DMS153 treated with DMSO at 0.1 percent for 48 hours (cell line): ENCODE data around the gene PYCARD.
A peak's percentile ranks its signal among the peaks of the same experiment; 100 is the strongest.
"Not testable (repeated sequence)": the region's sequence is repeated elsewhere in the genome, so short reads cannot be mapped to it uniquely, and the experiment has no call there.

Source experiments
- DNase-seq: peaks from one replicate; lab custom pipeline; 2025; ENCODE audit not compliant: unreplicated experiment; lab: John Stamatoyannopoulos, UW

PYCARD gene

GRCh38 chr16:31215287-31216162, 13.0 kb upstream of the PYCARD start:
- peak; percentile 54 for DNase-seq

GRCh38 chr16:31214708-31215286, 12.2 kb upstream of the PYCARD start:
- no peak for DNase-seq

- DNase-seq, result no peak
Observed at GRCh38 chr16:31213877-31214707, 11.5 kb upstream of the PYCARD start, which contains the start of gene TRIM72. Gene TRIM72, plus strand, starts transcription at chr16:31214119. Its CDS starts 620 bp downstream, at chr16:31214739.

GRCh38 chr16:31213342-31213741, 10.8 kb upstream of the PYCARD start:
- no peak for DNase-seq

- no peak for DNase-seq
Observed at GRCh38 chr16:31206776-31207175, 4.2 kb upstream of the PYCARD start.

- no peak for DNase-seq
Observed at GRCh38 chr16:31204871-31205666, 2.5 kb upstream of the PYCARD start.

DNA sequence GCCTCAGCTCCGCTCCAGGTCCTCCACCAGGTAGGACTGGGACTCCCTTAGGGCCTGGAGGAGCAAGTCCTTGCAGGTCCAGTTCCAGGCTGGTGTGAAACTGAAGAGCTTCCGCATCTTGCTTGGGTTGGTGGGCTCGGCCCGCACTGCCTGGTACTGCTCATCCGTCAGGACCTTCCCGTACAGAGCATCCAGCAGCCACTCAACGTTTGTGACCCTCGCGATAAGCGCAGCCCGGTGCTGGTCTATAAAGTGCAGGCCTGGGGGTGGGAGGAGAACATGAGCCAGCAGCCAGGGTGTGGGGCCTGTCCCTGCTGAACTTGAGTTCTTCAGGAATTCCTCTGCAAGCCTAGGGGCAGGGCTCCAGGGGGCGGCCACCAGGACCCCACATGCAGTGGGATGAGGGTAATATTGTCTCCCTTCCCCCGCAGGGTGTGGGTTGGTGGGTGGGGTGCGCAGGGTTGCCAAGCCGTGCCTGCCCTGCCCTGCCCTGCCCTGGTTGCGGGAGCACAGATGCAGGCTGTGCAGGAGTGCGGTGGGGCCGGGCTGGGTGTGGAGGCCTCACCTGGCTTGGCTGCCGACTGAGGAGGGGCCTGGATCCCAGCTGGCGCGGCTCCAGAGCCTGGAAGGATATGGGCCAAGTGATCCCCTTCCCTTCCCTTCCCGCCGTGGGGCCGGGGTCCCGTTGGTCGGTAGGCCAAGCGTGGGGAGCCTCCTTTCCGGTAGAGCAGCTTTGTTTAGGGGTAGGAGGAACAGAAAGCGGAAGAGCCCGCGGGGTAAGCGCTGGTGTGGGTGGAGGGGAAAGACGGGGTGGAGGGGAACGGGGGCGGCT, 762 bp downstream of the PYCARD start:
- no peak for DNase-seq

DNA sequence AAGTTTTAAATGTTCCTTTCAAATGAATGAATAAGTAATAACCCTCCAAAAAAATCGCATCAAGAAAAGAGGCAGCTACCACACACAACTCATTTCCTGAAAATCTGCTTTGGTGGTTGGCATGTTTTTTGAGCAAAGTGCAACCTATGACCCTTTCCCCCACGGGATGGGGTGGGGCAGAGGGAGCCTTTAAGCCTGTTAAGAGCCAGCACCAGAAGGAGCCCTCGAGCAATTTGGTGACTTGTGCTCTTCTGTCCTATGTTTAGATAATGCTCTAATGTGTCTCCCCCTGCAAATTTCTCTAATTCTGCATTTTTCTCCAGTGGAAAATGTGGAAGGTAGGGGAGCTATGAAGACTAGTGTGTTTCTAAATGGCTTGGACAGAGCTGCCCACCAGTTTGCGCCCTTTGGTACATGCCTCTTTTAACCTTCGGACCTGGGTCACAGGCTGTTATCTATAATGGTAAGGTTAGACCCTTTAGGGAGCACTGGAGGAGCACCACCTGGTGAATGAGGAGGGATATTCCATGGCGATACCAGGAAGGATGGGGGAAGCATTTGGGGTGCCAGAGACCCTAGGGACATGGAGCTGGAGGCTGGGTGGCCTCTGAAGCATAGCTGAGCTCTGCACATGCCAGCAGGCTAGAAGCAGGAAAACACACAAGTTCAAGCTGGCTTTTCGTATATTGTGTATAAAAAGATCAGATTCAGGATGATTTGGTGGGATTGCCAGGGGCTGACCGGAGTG, 1.6 kb downstream of the PYCARD start:
- no peak for DNase-seq

DNA sequence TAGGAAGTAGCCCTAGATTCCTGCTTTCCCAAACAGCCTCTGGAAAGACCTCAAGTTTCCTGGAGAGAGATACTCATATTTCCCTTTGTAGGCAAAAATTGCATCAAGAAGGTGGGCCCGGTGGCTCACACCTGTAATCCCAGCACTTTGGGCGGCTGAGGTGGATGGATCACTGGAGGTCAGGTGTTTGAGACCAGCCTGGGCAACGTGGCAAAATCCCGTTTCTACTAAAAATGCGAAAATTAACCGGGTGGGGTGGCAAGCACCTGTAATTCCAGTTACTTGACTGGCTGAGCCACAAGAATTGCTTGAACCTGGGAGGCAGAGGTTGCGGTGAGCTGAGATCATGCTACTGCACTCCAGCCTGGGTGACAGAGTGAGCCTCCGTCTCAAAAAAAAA, 2.4 kb downstream of the PYCARD start:
- not testable (repeated sequence) for DNase-seq

GRCh38 chr16:31199430-31200041, 3.0 kb downstream of the PYCARD start:
- no peak for DNase-seq

GRCh38 chr16:31198207-31198882, 4.2 kb downstream of the PYCARD start:
- no peak for DNase-seq

- DNase-seq, result no peak
Observed at GRCh38 chr16:31196324-31197088, 6.1 kb downstream of the PYCARD start.

- not testable (repeated sequence) for DNase-seq
Observed at GRCh38 chr16:31195861-31196260, 6.7 kb downstream of the PYCARD start.

GRCh38 chr16:31194898-31195297, 7.7 kb downstream of the PYCARD start:
- no peak for DNase-seq

GRCh38 chr16:31193874-31194273, 8.7 kb downstream of the PYCARD start:
- DNase-seq, result no peak

- no peak for DNase-seq
Observed at GRCh38 chr16:31192856-31193642, 9.5 kb downstream of the PYCARD start.
